Measurements from ENCODE around the gene NUSAP1. TPM values are rescaled to one million over a fixed set of nuclear protein-coding genes. Genes with fewer than 3 reads are reported as not detected.

The NUSAP1 gene
- total RNA-seq, result 18.1 and 20.9 TPM in 2 replicates

DNA sequence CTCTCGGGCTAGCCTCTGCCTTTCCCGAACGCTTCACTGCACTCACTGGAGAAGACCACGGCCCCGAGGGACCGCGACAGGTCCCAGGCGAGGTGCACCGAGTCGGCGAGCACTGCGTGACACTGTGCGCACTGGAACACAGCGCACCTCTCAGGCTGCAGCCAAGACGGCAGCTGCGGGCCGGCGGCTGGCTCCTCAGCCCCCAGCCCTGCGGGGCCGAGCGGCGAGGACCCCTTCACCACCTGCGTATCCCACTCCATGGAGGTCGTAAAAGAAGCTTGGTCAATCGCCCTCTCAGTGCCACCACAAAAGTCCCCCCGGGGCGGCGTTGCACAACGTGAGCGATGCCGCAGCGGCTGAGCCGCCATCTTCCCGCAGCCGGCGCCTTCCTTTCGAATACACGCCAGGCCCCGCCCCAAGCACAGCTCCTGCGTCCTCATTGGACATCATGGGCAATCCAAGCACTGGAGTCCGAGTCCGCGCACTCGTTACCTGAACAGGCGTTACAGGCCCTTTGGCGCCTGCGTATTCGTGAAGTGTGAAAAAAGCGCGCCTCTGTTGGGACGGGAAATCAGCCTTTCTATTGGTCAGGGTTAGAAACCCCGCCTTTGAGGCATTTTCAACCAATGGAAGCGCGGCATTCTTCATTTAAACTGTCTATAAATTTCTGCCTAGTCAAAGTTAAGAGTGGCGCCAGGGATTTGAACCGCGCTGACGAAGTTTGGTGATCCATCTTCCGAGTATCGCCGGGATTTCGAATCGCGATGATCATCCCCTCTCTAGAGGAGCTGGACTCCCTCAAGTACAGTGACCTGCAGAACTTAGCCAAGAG, at the start of gene NUSAP1, which contains the start of gene OIP5:
Gene NUSAP1 (plus strand): TSS at position 688 of the 832 bp plus-strand sequence. CDS start 77 bp downstream, at position 765.
Gene OIP5 (minus strand): TSS at position 398 of the 832 bp plus-strand sequence. CDS start 30 bp downstream, at position 368.

DNA sequence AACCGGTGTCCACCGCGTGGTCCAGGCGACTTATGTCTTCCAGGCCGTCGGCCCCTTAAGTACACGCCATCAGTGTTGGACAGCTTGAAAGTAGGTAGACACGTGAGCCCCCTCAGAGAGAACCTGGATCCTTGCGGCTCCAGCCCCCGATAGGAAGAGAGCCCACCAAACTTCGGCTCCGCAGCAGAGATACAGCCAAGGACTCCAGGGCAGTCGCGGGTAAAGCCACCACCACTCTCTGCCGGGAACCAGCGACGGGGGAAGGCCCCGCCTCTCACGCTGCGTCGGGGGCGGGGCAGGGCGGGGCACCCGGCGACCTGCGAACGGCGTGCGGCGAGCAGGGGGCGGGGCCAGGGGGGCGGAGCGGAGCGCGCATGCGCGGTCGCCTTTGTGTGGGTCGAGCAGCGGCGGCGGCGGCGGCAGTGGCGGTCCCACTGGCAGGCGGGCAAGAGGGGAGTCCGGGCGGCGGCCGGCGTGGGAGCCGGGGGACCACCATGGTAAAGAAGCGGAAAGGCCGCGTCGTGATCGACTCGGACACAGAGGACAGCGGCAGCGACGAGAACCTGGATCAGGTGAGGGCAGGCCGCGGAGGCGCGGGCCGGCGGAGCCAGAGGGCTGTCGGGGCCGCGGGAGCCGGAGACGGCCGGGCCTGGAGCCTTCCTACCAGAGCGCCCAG, 84.2 kb downstream of the NUSAP1 start, which contains the start of gene RTF1:
Gene RTF1 (plus strand): TSS at position 354 of the 676 bp plus-strand sequence. CDS start 21 bp downstream, at position 375.

Other genes with a start within 250 kb of the NUSAP1 start
- gene INO80, start 216.6 kb upstream of the NUSAP1 start, total RNA-seq, result 12.6 and 26.0 TPM in 2 replicates
- not detected in 2 replicates for gene EXD1, start 102.1 kb upstream of the NUSAP1 start, total RNA-seq
- gene CHP1, start 101.6 kb upstream of the NUSAP1 start, total RNA-seq, result 116 and 173 TPM in 2 replicates
- gene OIP5, start 290 bp upstream of the NUSAP1 start, total RNA-seq, result 1.1 and 4.7 TPM in 2 replicates
- gene NDUFAF1, start 69.6 kb downstream of the NUSAP1 start, total RNA-seq, result 14.8 and 20.6 TPM in 2 replicates
- gene RTF1, start 84.2 kb downstream of the NUSAP1 start, total RNA-seq, result 13.5 and 14.9 TPM in 2 replicates
- gene ITPKA, start 161.0 kb downstream of the NUSAP1 start, total RNA-seq, result 0.49 TPM in 1 of 2 replicates, not detected in the other
- 0.32 TPM in 1 of 2 replicates, not detected in the other for gene LTK, start 180.9 kb downstream of the NUSAP1 start, total RNA-seq
- gene RPAP1, start 211.4 kb downstream of the NUSAP1 start, total RNA-seq, result 10.7 and 12.3 TPM in 2 replicates
- gene TYRO3, start 226.3 kb downstream of the NUSAP1 start, total RNA-seq, result 8.8 and 15.7 TPM in 2 replicates

Measured in cardiac atrium fibroblast (primary cell).